ENCODE measurements around the gene CRHBP.
"Not testable (repeated sequence)": the region's sequence is repeated elsewhere in the genome, so short reads cannot be mapped to it uniquely, and the experiment has no call there.

Gene CRHBP

DNA sequence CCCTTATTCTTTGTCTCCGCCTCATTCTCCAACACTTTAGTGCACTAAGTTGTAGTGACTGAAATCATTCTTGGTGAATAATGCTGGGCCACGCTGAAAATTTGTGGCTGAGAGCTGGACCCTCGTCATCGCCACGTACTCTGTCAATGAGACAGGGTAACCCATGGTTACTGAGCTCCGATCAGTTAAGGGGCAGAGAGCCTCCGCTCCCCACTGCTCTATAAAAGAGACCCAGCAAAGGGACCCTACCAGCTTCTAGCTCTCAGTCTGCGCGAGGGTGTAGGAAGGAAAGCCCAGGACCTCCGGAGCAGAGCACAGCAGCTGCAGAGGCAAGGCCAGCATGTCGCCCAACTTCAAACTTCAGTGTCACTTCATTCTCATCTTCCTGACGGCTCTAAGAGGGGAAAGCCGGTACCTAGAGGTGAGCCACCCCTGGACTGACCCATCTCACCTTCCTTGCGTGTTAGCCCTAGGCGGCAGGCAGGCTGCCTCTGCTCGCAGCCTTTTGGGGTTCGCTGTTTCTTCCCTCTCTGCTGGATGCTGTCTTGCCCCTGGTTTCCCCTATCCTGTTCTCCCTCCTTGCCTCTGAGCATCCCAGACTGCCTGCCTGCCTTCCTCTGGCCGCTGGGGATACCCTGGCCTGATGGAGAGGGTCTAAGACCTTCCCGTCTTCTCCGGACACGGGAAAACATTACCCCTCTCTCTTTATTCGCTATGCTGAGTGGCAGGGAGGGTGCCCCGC lies at the start of gene CRHBP:
Gene CRHBP (plus strand): TSS at position 251 of the 742 bp plus-strand sequence. CDS start 90 bp downstream, at position 341.
- no peak for DNase-seq

GRCh38 chr5:76908166-76908565 lies 44.7 kb upstream of the CRHBP start:
- DNase-seq, result no peak

GRCh38 chr5:76910344-76910933 lies 42.4 kb upstream of the CRHBP start:
- DNase-seq, result not testable (repeated sequence)

- not testable (repeated sequence) for DNase-seq
Observed at GRCh38 chr5:76914671-76915070, 38.2 kb upstream of the CRHBP start.

DNA sequence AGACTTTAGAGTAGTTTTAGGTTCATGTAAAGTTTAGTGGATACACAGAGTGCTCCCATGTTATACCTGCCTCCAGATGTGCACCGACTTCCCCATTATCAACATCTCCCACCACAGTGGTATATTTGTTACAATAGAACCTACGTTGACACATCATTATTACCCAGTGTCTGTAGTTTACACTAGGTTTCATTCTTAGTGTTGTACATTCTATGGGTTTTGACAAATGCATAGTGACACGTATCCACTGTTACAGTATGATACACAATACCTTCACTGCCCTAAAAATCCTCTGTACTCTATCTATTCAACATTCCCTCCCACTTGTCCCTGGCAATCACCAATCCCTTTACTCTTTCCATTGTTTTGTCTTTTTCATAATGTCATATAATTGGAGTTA lies 34.3 kb upstream of the CRHBP start:
- no peak for DNase-seq

DNA sequence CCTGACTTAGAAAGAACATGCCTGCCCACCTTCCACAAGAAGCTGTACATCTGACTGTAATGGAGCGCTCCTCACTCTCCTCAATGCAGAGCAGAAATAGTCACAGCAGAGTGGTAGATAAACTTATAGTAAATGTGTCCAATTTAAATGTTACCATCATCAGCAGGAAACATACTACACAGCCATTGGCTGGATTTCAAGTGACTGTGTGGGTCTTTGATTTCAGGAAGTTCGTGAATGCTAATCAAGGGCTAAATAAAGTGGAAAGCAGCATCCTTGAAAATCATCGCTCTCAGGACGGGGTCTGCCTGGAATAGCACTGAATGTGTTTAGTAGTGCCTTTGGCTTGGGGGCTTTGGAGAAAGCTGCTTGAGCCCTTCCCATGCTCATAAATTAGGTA lies 32.4 kb upstream of the CRHBP start:
- DNase-seq, result no peak

- DNase-seq, result no peak
Observed at GRCh38 chr5:76926329-76927105, 26.3 kb upstream of the CRHBP start.

GRCh38 chr5:76927961-76928360 lies 24.9 kb upstream of the CRHBP start:
- no peak for DNase-seq

GRCh38 chr5:76930083-76930482 lies 22.8 kb upstream of the CRHBP start:
- DNase-seq, result no peak

- DNase-seq, result no peak
Observed at GRCh38 chr5:76938177-76938576, 14.7 kb upstream of the CRHBP start.

DNA sequence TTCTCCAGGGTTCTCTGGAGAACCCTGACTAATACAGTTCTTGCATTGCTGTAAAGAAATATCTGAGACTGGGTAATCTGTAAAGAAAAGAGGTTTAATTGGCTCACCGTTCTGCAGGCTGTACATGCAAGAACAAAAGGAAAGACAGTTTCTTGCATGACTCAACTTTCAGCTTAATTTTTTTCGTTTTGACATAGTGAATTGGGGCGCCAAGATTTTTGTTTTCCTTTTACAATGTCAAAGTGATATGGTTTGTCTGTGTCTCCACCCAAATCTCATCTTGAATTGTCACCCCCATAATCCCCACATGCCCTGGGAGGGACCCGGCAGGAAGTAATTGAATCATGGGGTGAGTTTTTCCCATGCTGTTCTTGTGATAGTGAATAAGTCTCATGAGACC lies 11.8 kb upstream of the CRHBP start:
- DNase-seq, result no peak

DNA sequence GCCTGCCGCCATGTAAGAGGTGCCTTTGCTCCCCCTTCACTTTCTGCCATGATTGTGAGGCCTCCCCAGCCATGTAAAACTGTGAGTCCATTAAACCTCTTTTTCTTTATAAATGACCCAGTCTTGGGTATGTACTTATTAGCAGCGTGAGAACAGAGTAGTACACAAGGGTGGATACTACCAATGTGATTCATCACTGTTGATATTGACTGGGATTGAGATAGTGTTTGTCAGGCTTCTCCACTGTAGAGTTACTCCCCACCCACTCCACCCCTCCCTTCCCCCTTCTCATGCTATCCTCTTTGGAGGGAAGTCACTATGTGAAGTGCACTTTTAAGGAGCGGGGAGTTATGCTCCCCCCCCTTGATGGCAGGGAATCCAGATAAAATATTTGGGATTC lies 11.4 kb upstream of the CRHBP start:
- no peak for DNase-seq

- peak; percentile 44 for DNase-seq
Observed at GRCh38 chr5:76942581-76942980, 10.3 kb upstream of the CRHBP start.

DNA sequence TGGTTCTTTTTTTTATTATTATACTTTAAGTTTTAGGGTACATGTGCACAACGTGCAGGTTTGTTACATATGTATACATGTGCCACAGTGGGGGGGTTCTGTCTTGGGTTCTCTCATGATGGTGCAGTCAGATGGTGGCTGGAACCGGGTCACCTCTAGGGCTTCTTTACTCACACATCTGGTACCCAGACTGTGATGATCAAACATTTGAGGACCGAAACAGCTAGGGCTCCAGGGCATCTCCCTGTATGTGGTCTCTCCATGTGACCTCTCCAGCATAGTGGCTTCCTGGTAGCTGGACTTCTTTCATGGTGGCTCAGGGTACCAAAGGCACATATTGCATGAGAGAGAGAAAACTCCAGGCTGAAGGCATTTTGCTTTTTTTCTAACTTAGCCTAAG lies 9.8 kb upstream of the CRHBP start:
- DNase-seq, result no peak

DNA sequence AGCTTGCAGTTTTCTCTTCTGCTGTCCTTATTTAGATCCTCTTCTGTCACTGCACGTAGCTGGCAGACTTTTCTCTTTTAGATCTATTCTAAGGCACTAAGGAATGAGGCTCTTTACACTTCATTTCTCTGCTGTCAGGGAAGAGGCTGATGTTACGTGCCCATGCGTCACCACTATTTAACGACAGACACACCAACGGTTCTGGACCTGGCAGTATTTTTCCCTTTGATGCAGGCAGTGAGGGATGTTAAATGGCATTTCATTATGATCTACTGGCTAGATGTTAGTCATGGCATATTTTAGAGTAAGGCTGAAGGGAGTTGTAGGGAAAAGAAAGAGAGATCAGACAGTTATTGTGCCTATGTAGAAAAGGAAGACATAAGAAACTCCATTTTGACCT lies 8.2 kb upstream of the CRHBP start:
- no peak for DNase-seq

- DNase-seq, result not testable (repeated sequence)
Observed at GRCh38 chr5:76945238-76945637, 7.6 kb upstream of the CRHBP start.

- no peak for DNase-seq
Observed at GRCh38 chr5:76946090-76946489, 6.8 kb upstream of the CRHBP start.

GRCh38 chr5:76947082-76947503 lies 5.8 kb upstream of the CRHBP start:
- DNase-seq, result no peak

DNA sequence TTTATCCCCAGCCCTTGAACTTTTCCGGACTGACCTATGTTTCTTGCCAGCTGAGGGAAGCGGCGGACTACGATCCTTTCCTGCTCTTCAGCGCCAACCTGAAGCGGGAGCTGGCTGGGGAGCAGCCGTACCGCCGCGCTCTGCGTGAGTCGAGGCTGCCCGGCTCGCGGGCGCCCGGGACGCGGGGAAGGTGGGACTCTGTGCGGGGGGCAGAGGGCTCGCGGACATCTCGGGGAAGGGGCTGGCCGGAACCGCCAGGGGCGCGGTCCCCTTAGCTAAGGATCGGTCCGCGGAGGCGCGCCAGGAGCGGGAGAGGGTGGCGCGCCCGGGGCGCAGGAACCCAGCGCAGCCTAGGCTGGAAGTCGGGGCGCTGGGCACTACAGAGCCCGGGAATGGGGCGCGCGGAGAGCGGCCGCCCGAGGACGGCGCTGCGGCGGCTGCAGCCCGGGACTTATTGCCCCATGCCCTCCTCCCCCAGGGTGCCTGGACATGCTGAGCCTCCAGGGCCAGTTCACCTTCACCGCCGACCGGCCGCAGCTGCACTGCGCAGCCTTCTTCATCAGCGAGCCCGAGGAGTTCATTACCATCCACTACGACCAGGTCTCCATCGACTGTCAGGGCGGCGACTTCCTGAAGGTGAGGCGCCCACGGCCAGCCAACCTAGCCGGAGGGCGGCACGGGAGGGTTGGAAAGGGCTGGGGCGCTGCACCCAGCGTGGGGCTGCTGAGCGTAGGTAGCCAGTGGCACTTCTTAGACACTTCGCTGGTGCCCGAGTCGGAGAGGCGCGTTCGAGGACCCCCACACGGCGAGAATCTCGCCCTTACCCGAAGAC lies 922 bp downstream of the CRHBP start:
- no peak for DNase-seq

- no peak for DNase-seq
Observed at GRCh38 chr5:76954383-76954763, 1.5 kb downstream of the CRHBP start.

GRCh38 chr5:76956033-76956432 lies 3.2 kb downstream of the CRHBP start:
- no peak for DNase-seq

DNA sequence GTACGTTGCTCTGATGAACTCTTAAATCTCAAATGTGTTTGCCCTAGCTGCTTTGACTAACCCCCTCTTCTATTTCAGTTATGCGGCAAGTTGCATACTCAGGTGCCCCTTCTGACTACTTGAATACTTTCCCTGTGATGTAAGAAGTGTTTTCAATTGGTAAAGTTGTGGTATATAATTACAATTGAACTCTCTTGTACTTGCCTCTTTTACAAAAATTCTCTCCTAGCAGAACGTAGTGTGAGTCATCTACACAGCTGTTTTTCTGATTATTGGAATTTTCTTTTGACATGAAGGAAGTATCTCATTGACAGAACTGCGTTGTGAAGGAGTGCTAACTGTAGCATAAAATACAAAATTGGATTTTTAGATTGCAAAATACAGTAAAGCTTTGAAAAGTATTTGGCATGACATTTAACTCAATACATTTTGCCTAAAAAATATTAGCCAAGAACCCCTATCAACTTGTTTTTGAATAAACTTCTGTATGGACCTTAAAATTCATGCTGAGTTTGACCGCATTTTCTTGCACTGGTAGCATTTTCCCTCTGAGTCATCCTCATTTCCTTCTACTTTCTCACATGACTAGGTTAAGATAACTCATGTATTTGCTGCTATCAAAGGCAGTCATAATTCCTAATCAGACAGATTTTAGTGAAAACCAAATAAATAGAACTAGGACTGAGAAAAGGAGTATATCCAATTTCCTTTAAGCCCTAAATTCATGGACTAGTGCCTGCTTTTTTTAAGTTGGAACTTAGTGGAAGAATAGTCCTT lies 6.3 kb downstream of the CRHBP start:
- DNase-seq, result no peak

Measured in NCI-H2171 (cell line).